H1 (cell line): Measurements from ENCODE around the gene NEURL2. TPM values are rescaled to one million over a fixed set of nuclear protein-coding genes. Genes with fewer than 3 reads are reported as not detected.
A peak's percentile ranks its signal among the peaks of the same experiment; 100 is the strongest.

Experiments used
- BACH1 ChIP-seq: IDR thresholded peaks from 2 replicates; pipeline ENCODE4 v1.6.1; 2012; ENCODE audit warnings: low read length, improper control_type of control experiment
- CBX5 ChIP-seq: fragments of 300-800, 300-1000 bp; sonication (generic); IDR thresholded peaks from 2 replicates; pipeline ENCODE4 v1.7.1; 2016; ENCODE audit warnings: antibody characterized with exemption, low read length, low read depth
- CEBPB ChIP-seq: IDR thresholded peaks from 2 replicates; pipeline ENCODE4 v1.6.1; 2012; ENCODE audit warnings: low read depth, low read length
- EGR1 ChIP-seq: IDR thresholded peaks from 2 replicates; pipeline ENCODE4 v1.6.1; 2011; ENCODE audit warnings: low read depth, low read length, borderline replicate concordance
- GABPA ChIP-seq: IDR thresholded peaks from 2 replicates; pipeline ENCODE4 v1.6.1; 2011; ENCODE audit warnings: mild to moderate bottlenecking, low read length, moderate library complexity, borderline replicate concordance; ENCODE audit not compliant: insufficient read depth
- HDAC6 ChIP-seq: IDR thresholded peaks from one replicate; pipeline ENCODE4 v1.7.1; 2012; ENCODE audit warnings: low read depth, mild to moderate bottlenecking, inconsistent platforms, low read length, moderate library complexity
- NANOG ChIP-seq: IDR thresholded peaks from 2 replicates; pipeline ENCODE4 v1.6.1; 2011; ENCODE audit warnings: low read length, low read depth, mild to moderate bottlenecking, inconsistent platforms; ENCODE audit not compliant: insufficient read depth, poor library complexity, severe bottlenecking
- PHF8 ChIP-seq: fragments of 200-600 bp; sonication (generic); conservative IDR thresholded peaks from 2 replicates; pipeline ENCODE4 v1.7.1; 2012; ENCODE audit warnings: low read depth, mild to moderate bottlenecking, inconsistent platforms, low read length, moderate library complexity
- POLR2AphosphoS5 ChIP-seq: IDR thresholded peaks from 2 replicates; pipeline ENCODE4 v1.6.1; 2011; ENCODE audit warnings: low read depth, low read length
- POU5F1 ChIP-seq: IDR thresholded peaks from 2 replicates; pipeline ENCODE4 v1.6.1; 2011; ENCODE audit warnings: low read depth, mild to moderate bottlenecking, low read length, moderate library complexity
- RAD21 ChIP-seq, 2 experiments: IDR thresholded peaks in 1 of 2; conservative IDR thresholded peaks in 1 of 2; 2 replicates each; pipeline ENCODE4 v1.6.1; 2011; ENCODE audit warnings: low read depth in 2 of 2, low read length in 2 of 2, improper control_type of control experiment in 1 of 2, inconsistent platforms in 1 of 2, mild to moderate bottlenecking in 1 of 2, moderate library complexity in 1 of 2
- RBBP5 ChIP-seq: IDR thresholded peaks from 2 replicates; pipeline ENCODE4 v1.7.1; 2012; ENCODE audit warnings: low read depth, mild to moderate bottlenecking, inconsistent platforms, low read length, moderate library complexity, borderline replicate concordance
- RFX5 ChIP-seq: IDR thresholded peaks from 2 replicates; pipeline ENCODE4 v1.6.1; 2011; ENCODE audit warnings: low read depth, low read length, improper control_type of control experiment, borderline replicate concordance
- RNF2 ChIP-seq: fragments of 200-900, 300-1000 bp; sonication (generic); IDR thresholded peaks from 2 replicates; pipeline ENCODE4 v1.7.1; 2016; ENCODE audit warnings: borderline replicate concordance, low read depth, mild to moderate bottlenecking, antibody characterized with exemption, low read length; ENCODE audit not compliant: poor library complexity, severe bottlenecking; ENCODE audit errors: missing control alignments
- SIN3A ChIP-seq, 2 experiments: IDR thresholded peaks in 1 of 2; conservative IDR thresholded peaks in 1 of 2; 2 replicates each; pipeline ENCODE4 v1.6.1; 2011 to 2012; ENCODE audit warnings: low read length in 2 of 2, improper control_type of control experiment in 1 of 2, low read depth in 1 of 2, mild to moderate bottlenecking in 1 of 2
- SP2 ChIP-seq: IDR thresholded peaks from 2 replicates; pipeline ENCODE4 v1.6.1; 2012; ENCODE audit warnings: mild to moderate bottlenecking, low read length, inconsistent platforms
- SP4 ChIP-seq: IDR thresholded peaks from 2 replicates; pipeline ENCODE4 v1.6.1; 2012; ENCODE audit warnings: low read length, inconsistent platforms
- TBP ChIP-seq: IDR thresholded peaks from 2 replicates; pipeline ENCODE4 v1.6.1; 2011; ENCODE audit warnings: low read depth, low read length, improper control_type of control experiment
- ZNF274 ChIP-seq: IDR thresholded peaks from 2 replicates; pipeline ENCODE4 v1.7.0; 2012; ENCODE audit warnings: low read length, borderline replicate concordance; ENCODE audit errors: extremely low read depth
- polyA plus RNA-seq, 7 experiments: library from polyadenylated mRNA; depleted of rRNA in 3 of 7; stranded (reverse) in 5 of 7; unstranded in 2 of 7; fragments of >200 nt in 5 of 7; fragments of 200-250 nt in 2 of 7; gene quantifications; 1 replicate in 5 of 7; 2 replicates in 1 of 7; 4 replicates in 1 of 7; pipeline versions ENCODE4 v1.2.1 to v1.2.3, GENCODE V29; 2011 to 2013; ENCODE audit warnings: missing spikeins in 2 of 7, mixed read lengths in 2 of 7
- total RNA-seq: library from RNA; stranded (reverse); fragmentation: NEBNext Ultra II Directional; extraction: Animal tissue kit (Norgen Biotek cat#: 25700); gene quantifications from 2 replicates; pipeline ENCODE4 v1.2.1, GENCODE V29; 2021

The NEURL2 gene
- total and polyA plus RNA-seq, 2 of the 8 experiments (the other 6 are each of a cell fraction or from before 2014, with no cell fraction given) = 6.9 TPM

DNA sequence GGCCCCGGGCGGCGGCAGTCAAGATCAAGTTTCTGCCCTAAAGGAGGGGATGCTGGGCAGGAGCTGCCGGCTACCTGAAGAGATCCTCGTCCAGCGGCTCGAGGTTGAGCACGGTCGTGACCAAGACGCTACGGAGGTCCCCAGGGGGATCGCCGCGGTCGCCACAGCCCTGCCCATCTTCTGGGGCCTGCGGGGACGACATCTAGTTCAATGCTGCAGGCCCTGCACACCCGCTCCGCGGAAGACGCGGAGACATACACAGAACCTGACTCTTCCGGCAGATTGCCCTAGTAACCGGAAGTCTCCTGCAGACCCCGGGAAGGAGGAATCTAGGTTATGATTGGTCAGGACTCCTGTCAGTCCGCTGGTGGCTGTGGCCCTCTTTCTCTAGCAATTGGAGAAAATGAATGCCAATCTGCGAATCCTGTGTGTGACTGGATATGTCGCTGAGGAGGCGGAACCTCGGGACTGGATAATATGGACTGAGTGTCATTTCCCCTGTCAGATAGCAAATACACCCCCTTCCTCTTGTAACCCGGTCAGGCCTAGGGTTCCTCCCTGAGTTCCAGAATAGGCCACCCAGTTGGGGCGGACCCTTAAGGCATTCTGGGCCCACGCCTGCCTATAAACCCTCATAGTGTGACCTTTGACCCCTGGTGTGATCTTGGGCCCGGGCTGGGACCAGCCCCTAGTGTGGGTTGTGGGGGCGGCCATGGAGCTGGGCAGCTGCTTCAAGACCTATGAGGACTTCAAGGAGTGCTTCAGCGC is 33.7 kb downstream of the NEURL2 start, which contains the start of the genes ACOT8 and ZSWIM3 (continued):
- TF ChIP-seq SIN3A (conservative IDR thresholded peaks at IDR 0.05 in 1 of 2, IDR thresholded peaks at IDR 0.05 in 1 of 2; ENCODE audit: low read depth in 1 of 2, low read length in 2 of 2) = peak; percentile 66 to 77; a peak in 3 of 4 replicates
- 0 out of 2 replicates have a peak, but pooled peaks have one; percentile 54 for TF ChIP-seq RBBP5
- TF ChIP-seq BACH1 = no peak
- TF ChIP-seq CEBPB = no peak
- TF ChIP-seq CBX5 = no peak
- no peak for TF ChIP-seq POLR2AphosphoS5
- TF ChIP-seq NANOG = peak; percentile 7
- no peak for TF ChIP-seq RAD21 (IDR thresholded peaks at IDR 0.05 in 1 of 2, conservative IDR thresholded peaks at IDR 0.05 in 1 of 2; ENCODE audit: low read depth in 2 of 2, low read length in 2 of 2)
- TF ChIP-seq EGR1 = no peak
- no peak for TF ChIP-seq ZNF274
- TF ChIP-seq RNF2 = no peak
- TF ChIP-seq HDAC6 = no peak
- TF ChIP-seq SP4 = peak; percentile 79; the same call in 1 of the 2 replicates
- peak; percentile 99 for TF ChIP-seq SP2
- peak; percentile 98 for TF ChIP-seq GABPA
- peak; percentile 54; the same call in 1 of the 2 replicates for TF ChIP-seq PHF8
- TF ChIP-seq TBP = peak; percentile 89
- TF ChIP-seq RFX5 = no peak
- TF ChIP-seq POU5F1 = no peak
